HEK293T (cell line): Measurements from ENCODE around the gene SKIC3.

Source experiments
- ARNT ChIP-seq: fragments of 450-650 bp; IDR thresholded peaks from 2 replicates; pipeline ENCODE4 v1.6.1; 2017; ENCODE audit warnings: mild to moderate bottlenecking
- ELF4 ChIP-seq: fragments of 450-650 bp; IDR thresholded peaks from 2 replicates; pipeline ENCODE4 v1.6.1; 2017; ENCODE audit warnings: antibody characterized with exemption
- FOXA1 ChIP-seq: fragments of 450-650 bp; IDR thresholded peaks from 2 replicates; pipeline ENCODE4 v1.6.1; 2016; ENCODE audit warnings: mild to moderate bottlenecking
- FOXM1 ChIP-seq: fragments of 450-650 bp; IDR thresholded peaks from 2 replicates; pipeline ENCODE4 v1.6.1; 2017; ENCODE audit warnings: mild to moderate bottlenecking, borderline replicate concordance
- SP1 ChIP-seq: fragments of 450-650 bp; IDR thresholded peaks from 2 replicates; pipeline ENCODE4 v1.6.1; 2017

DNA sequence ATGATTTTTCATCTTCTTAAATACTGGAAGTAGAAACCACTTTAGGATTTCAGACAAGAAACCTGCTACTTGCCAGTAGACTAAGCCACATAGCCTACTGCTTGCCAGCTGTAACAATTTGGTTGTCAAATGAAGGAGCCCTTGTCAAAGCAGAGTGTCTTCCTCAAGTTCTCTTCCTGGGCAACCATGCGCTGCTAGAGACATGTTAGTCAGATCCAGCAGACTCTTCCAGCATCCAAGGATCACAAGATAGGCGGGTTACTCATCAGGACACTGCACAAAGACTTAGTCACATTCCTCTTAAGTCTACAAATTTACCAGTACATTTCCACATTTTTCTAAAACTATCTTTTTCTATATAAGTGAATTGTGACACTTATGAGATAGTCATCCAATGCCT is 24.4 kb downstream of the SKIC3 start:
- TF ChIP-seq ARNT (no peak), FOXM1 (no peak), SP1 (no peak), FOXA1 (no peak), ELF4 (no peak)
